RWPE2 (cell line): ENCODE measurements around the gene FANCC.

Experiments
- ATAC-seq: fragments of 200-7000 bp; cut with Tn5 transposase; 3 replicates; pipeline ENCODE4 v1.9.1; 2021; ENCODE audit warnings: low read depth
- DNase-seq: peaks from one replicate; pipeline ENCODE4 v3.0.0-alpha.2; 2020; ENCODE audit warnings: low spot score
- H3K27ac ChIP-seq: fragments of 450-650 bp; 2 replicates; pipeline ENCODE4 v1.5.1; 2017; ENCODE audit warnings: mild to moderate bottlenecking; ENCODE audit not compliant: poor library complexity, severe bottlenecking
- H3K27me3 ChIP-seq: fragments of 250-450 bp; sonication (Bioruptor Pico); 2 replicates; pipeline ENCODE4 v1.5.1; 2021; ENCODE audit warnings: mild to moderate bottlenecking, moderate library complexity; ENCODE audit not compliant: insufficient read depth, poor library complexity, severe bottlenecking
- H3K36me3 ChIP-seq: fragments of 250-450 bp; sonication (Bioruptor Pico); 2 replicates; pipeline ENCODE4 v1.5.1; 2020; ENCODE audit warnings: low read depth, mild to moderate bottlenecking, moderate library complexity
- H3K4me1 ChIP-seq: fragments of 250-450 bp; sonication (Bioruptor Pico); 2 replicates; pipeline ENCODE4 v1.5.1; 2021; ENCODE audit warnings: mild to moderate bottlenecking, moderate library complexity; ENCODE audit not compliant: insufficient read depth, poor library complexity, severe bottlenecking
- H3K4me3 ChIP-seq: fragments of 250-450 bp; sonication (Bioruptor Pico); 2 replicates; pipeline ENCODE4 v1.5.1; 2021; ENCODE audit warnings: mild to moderate bottlenecking, moderate library complexity; ENCODE audit not compliant: severe bottlenecking
- H3K9me3 ChIP-seq: fragments of 250-450 bp; sonication (Bioruptor Pico); 2 replicates; pipeline ENCODE4 v1.5.1; 2021; ENCODE audit warnings: mild to moderate bottlenecking, moderate library complexity; ENCODE audit not compliant: severe bottlenecking
- TF ChIP-seq, protein P1 (sequence below): fragments of 450-650 bp; IDR thresholded peaks from one replicate; pipeline ENCODE4 v1.5.1; 2017; ENCODE audit warnings: mild to moderate bottlenecking, moderate library complexity; ENCODE audit not compliant: poor library complexity, severe bottlenecking

The FANCC gene

DNA sequence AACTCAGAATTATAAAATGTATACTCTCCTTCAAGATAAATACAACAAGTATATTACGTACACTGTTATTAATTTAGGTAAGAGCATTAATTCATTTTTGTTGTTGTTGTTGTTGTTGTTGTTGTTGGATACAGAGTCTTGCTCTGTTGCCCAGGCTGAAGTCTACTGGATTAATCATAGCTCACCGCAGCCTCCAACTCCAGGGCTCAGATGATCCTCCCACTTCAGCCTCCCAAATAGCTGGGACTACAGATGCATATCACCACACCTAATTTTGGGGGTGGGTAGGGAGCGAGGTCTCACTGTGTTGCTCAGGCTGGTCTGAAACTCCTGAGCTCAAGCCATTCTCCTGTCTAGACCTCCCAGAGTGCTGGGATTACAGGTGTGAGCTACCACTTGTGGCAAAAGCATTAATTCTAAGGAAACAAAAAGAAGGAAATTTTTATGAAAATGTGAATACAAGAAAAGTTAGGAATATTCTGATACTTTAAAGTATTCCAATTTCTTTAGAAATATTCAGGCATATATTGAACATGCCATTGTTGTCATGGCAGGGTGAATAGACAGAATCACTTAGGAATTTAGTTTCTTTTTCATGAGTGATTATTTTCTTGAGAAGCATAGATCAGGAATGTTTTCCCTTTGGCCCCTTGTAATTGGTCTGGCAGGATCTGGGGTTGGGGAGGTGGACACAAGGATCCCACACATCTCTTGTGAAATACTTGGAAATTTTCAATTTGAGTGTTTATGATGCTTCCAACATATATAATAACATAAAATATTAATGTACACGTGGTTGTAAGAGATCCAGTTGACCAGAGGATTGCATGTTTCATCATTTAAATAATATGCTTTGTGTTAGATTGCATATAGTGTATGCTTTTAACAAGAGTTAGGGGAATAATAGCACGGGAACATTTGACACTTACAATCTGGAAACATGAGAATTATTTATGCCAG, 263.6 kb downstream of the FANCC start:
- peak; percentile 39 for ATAC-seq
- H3K4me1 ChIP-seq: peaks cover 68% of the 10 kb centered on the region

GRCh38 chr9:95049761-95050160, 267.7 kb downstream of the FANCC start:
- H3K36me3 ChIP-seq: peaks cover 25% of the 10 kb centered on the region
- peaks cover 65% of the 10 kb centered on the region for H3K4me1 ChIP-seq
- TF ChIP-seq, protein P1, sequence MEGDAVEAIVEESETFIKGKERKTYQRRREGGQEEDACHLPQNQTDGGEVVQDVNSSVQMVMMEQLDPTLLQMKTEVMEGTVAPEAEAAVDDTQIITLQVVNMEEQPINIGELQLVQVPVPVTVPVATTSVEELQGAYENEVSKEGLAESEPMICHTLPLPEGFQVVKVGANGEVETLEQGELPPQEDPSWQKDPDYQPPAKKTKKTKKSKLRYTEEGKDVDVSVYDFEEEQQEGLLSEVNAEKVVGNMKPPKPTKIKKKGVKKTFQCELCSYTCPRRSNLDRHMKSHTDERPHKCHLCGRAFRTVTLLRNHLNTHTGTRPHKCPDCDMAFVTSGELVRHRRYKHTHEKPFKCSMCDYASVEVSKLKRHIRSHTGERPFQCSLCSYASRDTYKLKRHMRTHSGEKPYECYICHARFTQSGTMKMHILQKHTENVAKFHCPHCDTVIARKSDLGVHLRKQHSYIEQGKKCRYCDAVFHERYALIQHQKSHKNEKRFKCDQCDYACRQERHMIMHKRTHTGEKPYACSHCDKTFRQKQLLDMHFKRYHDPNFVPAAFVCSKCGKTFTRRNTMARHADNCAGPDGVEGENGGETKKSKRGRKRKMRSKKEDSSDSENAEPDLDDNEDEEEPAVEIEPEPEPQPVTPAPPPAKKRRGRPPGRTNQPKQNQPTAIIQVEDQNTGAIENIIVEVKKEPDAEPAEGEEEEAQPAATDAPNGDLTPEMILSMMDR: no peak
- H3K27ac ChIP-seq: peak overlapping the region; percentile 54
- no peaks in the 10 kb centered on the region for H3K27me3 ChIP-seq
- DNase-seq (no peak), ATAC-seq (no peak)
- no peaks in the 10 kb centered on the region for H3K9me3 ChIP-seq
- H3K4me3 ChIP-seq: peak overlapping the region; percentile 42

More for the DNA sequence above, 263.6 kb downstream of the FANCC start:
- no peak for DNase-seq
- peak overlapping the region; percentile 49 for H3K27ac ChIP-seq
- peaks cover 33% of the 10 kb centered on the region for H3K36me3 ChIP-seq
- H3K4me3 ChIP-seq: no peak overlapping the region
- no peaks in the 10 kb centered on the region for H3K27me3 ChIP-seq
- H3K9me3 ChIP-seq: no peaks in the 10 kb centered on the region
- TF ChIP-seq, protein P1: no peak
